AG04450 (cell line): Measurements from ENCODE around the gene ERFL. TPM values are rescaled to one million over a fixed set of nuclear protein-coding genes. Genes with fewer than 3 reads are reported as not detected.

Experiments
- CTCF ChIA-PET: fragments of 300-600, 350-600 bp; formaldehyde crosslinking; extraction: SDS; loops from one replicate; lab custom pipeline; 2022; ENCODE audit warnings: antibody characterized with exemption, inconsistent platforms; lab: Charles Lee
- POLR2A ChIA-PET: fragments of 350-600 bp; formaldehyde crosslinking; extraction: SDS; loops from one replicate; lab custom pipeline; 2021; ENCODE audit warnings: antibody characterized with exemption, inconsistent platforms; lab: Yijun Ruan, JAX
- DNase-seq: peaks from one replicate; pipeline ENCODE4 v3.0.0-alpha.2; 2011; ENCODE audit warnings: low read depth, low spot score
- H3K27ac ChIP-seq: one replicate; pipeline ENCODE4 v1.5.1; 2012; ENCODE audit warnings: low read depth, low read length, control low read depth
- H3K27me3 ChIP-seq: one replicate; pipeline ENCODE4 v1.6.0; 2012; ENCODE audit warnings: low read length; ENCODE audit not compliant: control insufficient read depth, insufficient read depth
- H3K4me3 ChIP-seq: 2 replicates; pipeline ENCODE4 v1.5.1; 2011; ENCODE audit warnings: mild to moderate bottlenecking, low read depth, low read length, control low read depth
- H3K9me3 ChIP-seq: 2 replicates; pipeline ENCODE4 v1.5.1; 2012; ENCODE audit warnings: low read length; ENCODE audit not compliant: control insufficient read depth, insufficient read depth
- polyA plus RNA-seq: library from polyadenylated mRNA; depleted of rRNA; stranded (reverse); fragments of >200 nt; gene quantifications from 2 replicates; pipeline ENCODE4 v1.2.3, GENCODE V29; 2011
- TF ChIP-seq, protein P1 (sequence below): IDR thresholded peaks from 2 replicates; pipeline ENCODE4 v1.5.1; 2011; ENCODE audit warnings: low read depth, low read length, control low read depth, inconsistent platforms

ERFL gene
- polyA plus RNA-seq, 1 experiment: not detected

DNA sequence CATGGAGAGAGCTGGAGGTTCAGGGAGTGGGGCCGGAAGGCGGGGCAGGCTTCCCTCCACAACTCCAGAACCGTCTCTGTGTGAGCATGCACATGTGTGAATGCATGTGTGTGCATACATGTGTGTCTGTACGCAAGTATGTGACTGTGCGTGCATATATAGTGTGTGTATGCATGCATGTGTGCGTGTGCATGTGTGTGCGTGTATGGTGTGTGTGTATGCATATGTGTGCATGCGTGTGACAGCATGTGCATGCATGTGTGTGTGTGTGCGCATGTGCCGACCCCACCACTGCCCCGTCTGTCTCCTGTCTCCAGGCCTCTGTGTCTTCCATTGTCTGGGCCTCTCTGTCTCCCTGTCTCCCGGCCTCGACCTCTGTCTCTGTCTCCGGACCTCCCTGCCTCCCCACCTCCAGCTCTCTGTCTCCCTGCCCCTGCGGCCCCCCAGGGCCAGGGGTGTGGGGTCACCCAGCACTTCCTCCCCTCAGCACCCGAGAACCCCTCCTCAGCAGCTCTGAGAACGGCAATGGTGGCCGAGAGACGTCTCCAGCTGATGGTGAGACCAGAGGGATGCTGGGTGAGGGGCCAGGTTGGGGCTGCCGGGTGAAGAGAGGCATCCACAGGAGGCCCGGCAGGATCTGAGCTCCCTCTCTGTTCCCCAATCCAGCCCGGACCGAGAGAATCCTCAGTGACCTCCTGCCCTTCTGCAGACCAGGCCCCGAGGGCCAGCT, 22.8 kb downstream of the ERFL start:
- H3K27me3 ChIP-seq: peaks cover 2% of the 10 kb centered on the region
- no peak for DNase-seq
- no peaks in the 10 kb centered on the region for H3K9me3 ChIP-seq
- ChIA-PET POLR2A (no interaction called here), CTCF (no interaction called here)
- no peak overlapping the region for H3K27ac ChIP-seq
- H3K4me3 ChIP-seq: no peak overlapping the region
- TF ChIP-seq, protein P1, sequence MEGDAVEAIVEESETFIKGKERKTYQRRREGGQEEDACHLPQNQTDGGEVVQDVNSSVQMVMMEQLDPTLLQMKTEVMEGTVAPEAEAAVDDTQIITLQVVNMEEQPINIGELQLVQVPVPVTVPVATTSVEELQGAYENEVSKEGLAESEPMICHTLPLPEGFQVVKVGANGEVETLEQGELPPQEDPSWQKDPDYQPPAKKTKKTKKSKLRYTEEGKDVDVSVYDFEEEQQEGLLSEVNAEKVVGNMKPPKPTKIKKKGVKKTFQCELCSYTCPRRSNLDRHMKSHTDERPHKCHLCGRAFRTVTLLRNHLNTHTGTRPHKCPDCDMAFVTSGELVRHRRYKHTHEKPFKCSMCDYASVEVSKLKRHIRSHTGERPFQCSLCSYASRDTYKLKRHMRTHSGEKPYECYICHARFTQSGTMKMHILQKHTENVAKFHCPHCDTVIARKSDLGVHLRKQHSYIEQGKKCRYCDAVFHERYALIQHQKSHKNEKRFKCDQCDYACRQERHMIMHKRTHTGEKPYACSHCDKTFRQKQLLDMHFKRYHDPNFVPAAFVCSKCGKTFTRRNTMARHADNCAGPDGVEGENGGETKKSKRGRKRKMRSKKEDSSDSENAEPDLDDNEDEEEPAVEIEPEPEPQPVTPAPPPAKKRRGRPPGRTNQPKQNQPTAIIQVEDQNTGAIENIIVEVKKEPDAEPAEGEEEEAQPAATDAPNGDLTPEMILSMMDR: no peak

DNA sequence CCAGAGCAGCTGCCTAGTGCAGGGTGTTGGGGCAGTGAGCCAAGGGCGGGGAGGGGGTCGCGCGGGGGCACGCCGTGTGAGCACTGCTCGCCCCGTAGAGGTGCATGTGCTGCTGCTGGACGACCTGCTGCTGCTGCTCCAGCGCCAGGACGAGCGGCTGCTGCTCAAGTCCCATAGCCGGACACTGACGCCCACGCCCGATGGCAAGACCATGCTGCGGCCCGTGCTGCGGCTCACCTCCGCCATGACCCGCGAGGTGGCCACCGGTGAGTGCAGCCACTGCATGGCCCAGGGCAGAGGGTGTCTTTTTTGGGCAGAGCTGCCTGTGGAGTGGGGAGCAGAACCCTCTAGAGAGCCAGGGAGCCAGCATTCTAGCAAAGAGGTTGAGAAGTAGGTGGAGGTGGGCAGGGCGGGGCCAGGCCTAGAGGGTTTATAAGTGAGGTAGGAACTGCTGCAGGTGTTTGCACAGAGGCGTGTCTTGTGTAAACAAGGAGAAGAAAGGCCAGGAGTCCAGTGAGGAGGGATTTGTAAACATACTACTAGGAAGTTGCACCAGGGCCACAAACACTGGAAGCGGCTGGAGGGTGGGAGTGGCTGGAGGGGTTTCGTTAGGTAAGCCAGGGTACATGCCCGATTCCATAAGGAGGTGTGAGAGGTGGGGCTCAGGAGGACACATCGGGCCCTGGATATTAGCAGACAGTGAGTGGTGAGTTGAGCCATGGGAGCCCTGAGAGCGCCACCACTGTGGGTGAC, 24.0 kb downstream of the ERFL start:
- DNase-seq: no peak
- ChIA-PET POLR2A (no interaction called here), CTCF (no interaction called here)
- Histone ChIP-seq H3K4me3 (no peak overlapping the region), H3K27me3 (no peaks in the 10 kb centered on the region), H3K27ac (no peak overlapping the region), H3K9me3 (no peaks in the 10 kb centered on the region)
- TF ChIP-seq, protein P1: no peak

DNA sequence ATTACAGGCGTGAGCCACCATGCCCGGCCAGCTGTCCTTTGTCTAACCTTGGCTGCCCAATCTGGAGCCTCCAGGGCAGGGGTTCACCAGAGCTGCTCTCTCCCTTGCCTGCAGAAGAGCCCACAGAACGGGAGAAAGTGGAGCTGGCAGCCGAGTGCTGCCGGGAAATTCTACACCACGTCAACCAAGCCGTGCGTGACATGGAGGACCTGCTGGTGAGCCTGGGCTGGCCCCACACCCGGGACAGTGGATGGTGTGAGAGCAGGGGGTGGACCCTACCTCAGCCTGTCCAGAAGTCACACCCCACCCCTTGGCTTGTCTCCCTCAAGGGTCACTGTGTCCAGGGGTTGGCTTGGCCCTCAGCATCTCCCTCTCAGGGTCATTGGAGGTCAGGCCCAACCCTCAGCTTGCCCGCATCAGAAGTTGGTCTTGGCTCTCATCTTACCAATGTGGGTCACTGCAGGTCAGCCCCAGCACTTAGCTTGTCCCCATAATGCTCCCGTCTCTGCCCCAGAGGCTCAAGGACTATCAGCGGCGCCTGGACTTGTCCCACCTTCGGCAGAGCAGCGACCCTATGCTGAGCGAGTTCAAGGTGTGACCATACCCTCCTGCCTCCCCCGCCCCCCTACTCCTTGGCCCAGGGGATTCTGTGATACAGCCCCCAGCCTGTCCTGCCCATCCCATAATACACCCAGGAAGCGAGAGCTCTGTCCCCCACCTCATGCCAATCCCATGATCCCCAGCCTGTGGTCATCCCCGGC, 24.9 kb downstream of the ERFL start:
- POLR2A ChIA-PET: no interaction called here
- no peak for DNase-seq
- no peak overlapping the region for H3K27ac ChIP-seq
- H3K4me3 ChIP-seq: no peak overlapping the region
- CTCF ChIA-PET: no interaction called here
- H3K27me3 ChIP-seq: no peaks in the 10 kb centered on the region
- H3K9me3 ChIP-seq: no peaks in the 10 kb centered on the region
- TF ChIP-seq, protein P1: no peak

DNA sequence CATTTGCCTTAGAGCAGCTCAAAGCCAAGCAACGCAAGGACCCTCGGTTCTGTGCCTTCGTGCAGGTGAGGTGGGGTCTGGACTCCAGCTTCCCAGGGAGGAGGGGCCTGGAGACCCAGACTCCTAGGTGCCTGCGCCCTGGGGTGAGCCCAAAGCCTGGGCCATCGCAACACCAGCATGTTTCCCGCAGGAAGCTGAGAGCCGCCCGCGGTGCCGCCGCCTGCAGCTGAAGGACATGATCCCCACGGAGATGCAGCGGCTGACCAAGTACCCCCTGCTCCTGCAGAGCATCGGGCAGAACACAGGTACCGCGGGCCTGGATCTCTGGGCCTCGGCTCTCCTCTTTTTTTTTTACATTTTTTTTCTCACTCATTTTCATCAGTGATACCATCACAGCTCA, 25.7 kb downstream of the ERFL start:
- ChIA-PET CTCF (no interaction called here), POLR2A (no interaction called here)
- Histone ChIP-seq H3K9me3 (no peaks in the 10 kb centered on the region), H3K27me3 (no peaks in the 10 kb centered on the region), H3K27ac (no peak overlapping the region), H3K4me3 (no peak overlapping the region)
- TF ChIP-seq, protein P1: no peak
- DNase-seq: no peak
